ENCODE results near the gene BMX.

BMX gene

DNA sequence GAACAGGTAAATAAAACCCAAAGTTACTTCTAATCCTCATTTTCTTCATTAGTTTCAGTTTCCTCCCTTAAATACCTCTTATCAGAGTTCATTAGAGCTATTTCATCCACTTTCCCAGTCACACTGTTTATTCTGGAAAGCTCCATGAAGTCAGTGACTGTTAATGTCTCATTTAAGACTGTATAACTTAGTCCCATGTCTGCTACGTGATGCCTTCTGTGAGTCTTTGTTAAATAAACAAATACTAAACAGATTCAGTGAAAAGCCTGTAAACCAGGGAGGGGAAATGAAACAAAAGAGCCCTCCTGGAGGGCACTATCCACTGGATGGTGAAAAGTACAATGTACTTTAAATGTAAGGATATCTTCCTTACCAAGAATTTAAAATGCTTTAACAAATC lies 75.4 kb downstream of the BMX start:
- DNase-seq: no peak

DNA sequence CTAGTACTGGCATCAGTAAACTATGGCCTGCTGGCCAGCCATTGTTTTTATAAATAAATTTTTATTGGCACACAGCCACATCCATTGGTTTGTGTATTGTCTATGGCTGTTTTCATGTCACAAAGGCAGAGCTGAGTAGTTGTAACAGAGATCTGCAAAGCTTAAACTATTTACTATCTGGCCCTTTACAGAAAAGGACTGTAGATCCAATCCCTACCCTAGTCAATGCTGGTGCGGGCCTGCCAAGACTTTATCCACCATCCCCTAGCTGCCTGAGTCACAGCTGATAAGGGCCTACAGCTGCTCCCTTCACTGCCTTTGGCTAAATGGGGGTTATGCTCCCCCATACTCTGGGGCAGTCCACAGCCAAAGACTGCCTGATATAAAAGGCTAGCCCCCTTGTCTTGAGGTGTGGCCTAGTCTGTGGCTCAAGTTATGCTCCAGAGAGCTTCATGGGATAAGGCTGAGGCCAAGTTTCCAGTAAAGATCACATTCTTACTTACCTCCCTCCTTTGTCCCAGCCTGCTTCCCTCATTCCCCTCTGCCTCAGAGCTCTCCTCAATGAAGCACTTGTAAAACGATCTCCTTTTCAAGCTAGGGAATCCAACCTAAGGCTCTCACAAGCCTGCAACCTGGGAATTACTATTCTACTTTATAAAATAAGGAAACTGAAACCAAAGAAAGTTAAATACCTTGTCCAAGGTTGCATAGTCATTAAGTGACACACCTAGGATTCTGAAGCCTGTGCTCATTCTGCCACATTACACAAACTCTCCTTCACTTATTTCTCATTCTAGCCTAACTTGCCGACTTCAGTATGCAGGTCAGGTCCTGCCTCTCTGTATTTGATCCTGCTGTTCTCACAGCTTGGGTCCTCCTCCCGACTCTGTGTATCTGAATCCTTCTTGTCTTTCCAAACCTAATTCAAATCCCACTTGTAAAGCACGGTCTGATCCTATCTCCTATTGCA lies 79.5 kb downstream of the BMX start:
- DNase-seq: no peak

DNA sequence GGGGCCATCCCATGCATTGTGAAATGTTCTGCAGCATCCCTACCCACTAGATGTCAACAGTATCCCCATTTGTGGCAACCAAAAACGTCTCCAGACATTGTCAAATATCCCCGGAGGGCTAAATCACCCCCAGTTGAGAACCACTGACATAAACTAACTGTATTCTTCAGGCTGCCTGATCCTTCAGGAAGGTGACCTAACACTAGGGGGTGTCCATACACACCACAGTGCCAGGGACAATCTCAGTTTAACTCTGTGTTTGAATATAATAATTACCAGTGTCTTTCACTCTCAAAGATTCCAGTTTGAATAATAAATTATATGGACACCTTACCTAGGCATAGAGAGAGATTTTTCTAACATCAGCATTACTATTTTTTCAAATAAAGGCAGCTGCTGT lies 93.8 kb downstream of the BMX start:
- DNase-seq: no peak

DNA sequence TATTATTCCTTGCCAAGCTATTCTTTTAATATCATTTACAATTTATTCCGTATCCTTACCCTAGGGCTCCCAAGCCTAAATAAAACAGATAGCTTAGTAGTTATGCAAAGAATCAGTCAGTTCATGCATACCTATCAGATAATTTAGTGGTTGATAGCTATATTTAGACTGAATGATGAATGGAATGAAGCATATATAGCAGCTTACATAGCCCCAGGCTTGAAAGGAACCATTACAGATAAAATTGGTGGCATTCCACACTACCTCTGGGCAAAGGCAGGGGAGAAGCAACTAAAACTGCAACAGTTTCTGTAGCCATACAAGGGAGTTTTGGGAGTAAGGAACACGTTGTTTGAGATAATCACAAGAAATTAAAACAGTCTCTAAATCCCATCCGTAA lies 97.4 kb downstream of the BMX start:
- DNase-seq: no peak

DNA sequence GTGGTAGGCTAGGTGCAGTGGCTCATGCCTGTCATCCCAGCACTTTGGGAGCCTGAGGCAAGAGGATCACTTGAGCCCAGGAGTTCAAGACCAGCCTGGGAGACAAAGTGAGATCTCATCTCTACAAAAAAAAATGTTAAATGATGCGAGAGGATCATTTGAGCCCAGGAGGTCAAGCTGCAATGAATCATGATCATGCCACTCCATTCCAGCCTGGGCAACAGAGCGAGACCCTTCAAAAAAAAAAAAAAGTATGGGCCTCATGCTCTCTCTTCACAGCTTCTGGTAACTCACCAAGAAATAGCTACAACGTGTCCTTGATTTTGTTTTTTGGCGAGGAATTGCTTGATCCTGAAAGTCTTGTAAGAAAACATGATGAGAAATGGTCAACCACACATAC lies 98.9 kb downstream of the BMX start:
- no peak for DNase-seq

DNA sequence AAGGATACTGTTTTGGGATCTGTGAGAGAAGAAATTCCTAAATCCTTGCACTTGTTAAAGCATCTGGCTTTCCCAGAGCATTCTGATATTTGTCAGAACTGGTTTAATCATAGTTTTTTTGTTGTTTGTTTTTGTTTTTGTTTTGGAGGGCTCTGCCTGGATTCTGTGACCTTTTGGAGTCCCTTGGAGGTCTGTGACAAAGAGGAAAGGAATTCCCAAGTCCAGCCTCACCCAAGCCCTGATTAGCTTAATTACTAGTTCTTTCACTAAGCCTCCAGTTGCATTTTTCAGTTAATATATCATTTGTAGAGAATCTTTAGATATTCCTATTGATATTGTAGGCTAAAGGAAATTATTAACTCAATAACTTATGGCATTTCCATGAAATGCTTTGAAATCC lies 99.4 kb downstream of the BMX start:
- no peak for DNase-seq

DNA sequence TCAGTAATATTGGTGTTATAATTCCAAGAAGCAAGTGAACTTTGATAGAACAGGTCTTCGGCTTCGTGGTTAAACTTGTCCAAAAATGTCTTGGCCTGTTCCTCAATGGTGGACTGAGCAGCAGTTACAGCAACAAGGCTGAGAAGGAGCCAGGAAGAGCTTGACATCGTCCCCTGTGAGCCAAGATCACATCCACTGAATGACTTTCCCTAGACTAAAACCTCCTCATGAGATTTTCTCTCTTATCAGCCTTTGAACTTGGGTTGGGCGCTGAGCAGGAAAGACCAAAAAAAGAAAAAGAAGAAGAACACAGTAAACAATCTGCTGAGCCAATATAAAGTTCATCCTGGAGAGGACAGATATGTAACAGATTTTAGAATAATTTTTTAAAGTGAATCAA lies 100.1 kb downstream of the BMX start, which contains the start of gene ACE2:
Gene ACE2 (minus strand): TSS at position 216 of the 400 bp plus-strand sequence. CDS start 49 bp downstream, at position 167.
- no peak for DNase-seq

DNA sequence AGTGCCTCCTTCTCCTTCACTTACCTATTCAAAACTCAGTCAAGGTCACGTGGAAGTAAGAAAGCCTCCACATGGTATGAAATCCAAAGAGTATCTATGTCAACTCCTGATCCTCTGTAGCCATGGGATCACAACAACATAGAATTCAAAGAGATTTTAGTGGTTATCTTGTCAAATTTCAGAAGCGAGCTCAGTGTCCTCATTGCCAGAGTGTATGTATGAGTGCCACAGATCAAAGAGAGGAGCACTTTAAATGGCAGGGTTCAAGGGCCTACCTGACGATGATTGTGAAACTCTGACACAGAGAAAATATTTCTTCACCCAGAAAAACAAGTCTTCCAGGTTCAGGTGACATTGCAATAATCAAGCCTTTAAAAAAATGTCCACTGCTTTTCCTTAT lies 101.3 kb downstream of the BMX start:
- no peak for DNase-seq

DNA sequence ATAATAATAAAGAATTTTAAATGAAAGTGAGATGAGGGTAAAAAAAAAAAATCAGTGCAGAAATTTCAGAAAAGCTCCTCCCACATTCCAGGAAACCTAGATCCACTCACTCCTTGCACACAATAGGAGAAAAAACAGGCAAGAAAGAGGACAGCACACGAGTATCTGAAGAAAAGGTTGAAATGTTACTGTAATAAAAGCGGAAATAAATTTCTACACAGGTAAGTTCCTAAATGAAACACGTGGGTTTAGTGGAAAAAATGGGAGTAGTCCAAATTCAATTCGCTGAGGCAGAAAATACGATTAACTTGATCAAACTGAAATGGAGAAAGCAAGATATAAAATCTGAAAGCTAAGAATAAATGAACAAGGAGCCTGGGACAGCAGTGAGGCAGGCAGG lies 102.2 kb downstream of the BMX start:
- DNase-seq: no peak

DNA sequence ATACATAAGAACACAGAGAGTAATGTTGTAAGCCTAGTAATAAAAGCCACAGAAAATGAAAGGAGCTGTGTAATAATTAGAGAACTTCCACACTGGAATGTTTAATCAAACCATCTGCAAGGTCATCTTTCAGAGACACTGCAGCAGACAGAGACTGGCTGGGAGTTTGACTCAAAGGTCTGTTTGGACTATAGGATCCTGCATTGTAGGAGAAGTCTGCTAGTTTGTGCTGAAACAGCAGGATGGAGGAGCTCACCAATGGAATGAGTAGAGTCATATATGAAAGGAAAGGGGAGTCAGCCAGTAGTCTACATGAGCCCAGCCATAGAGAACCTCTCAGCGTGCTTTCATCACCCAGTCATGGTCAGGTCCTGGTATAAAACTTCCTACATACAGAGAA lies 104.6 kb downstream of the BMX start:
- no peak for DNase-seq

All from effector CD8-positive, alpha-beta T cell (primary cell).